HFFc6 (cell line): ENCODE results near the gene ELF1. TPM values are rescaled to one million over a fixed set of nuclear protein-coding genes. Genes with fewer than 3 reads are reported as not detected.

Source experiments
- DNase-seq: peaks from one replicate; pipeline ENCODE4 v3.0.0-alpha.2; 2018
- H3K27ac Mint-ChIP-seq: 2 replicates; pipeline ENCODE4 v1.8.0; 2020; ENCODE audit warnings: mild to moderate bottlenecking, mixed read lengths
- H3K27me3 Mint-ChIP-seq: 2 replicates; pipeline ENCODE4 v1.8.0; 2021; ENCODE audit warnings: mild to moderate bottlenecking, moderate library complexity, mixed read lengths; ENCODE audit not compliant: insufficient read depth
- H3K36me3 Mint-ChIP-seq: 2 replicates; pipeline ENCODE4 v1.8.0; 2021; ENCODE audit warnings: low read depth, mixed read lengths
- H3K4me1 Mint-ChIP-seq: 2 replicates; pipeline ENCODE4 v1.8.0; 2020; ENCODE audit warnings: low read depth, mixed read lengths
- H3K4me3 Mint-ChIP-seq: 2 replicates; pipeline ENCODE4 v1.8.0; 2020; ENCODE audit warnings: mild to moderate bottlenecking, moderate library complexity, mixed read lengths
- H3K9me3 Mint-ChIP-seq: 2 replicates; pipeline ENCODE4 v1.8.0; 2020; ENCODE audit warnings: mild to moderate bottlenecking, mixed read lengths
- CTCF ChIP-seq: fragments of 200-600 bp; sonication (generic); IDR thresholded peaks from 2 replicates; pipeline ENCODE4 v1.5.0; 2021; ENCODE audit warnings: antibody characterized with exemption, mild to moderate bottlenecking
- total RNA-seq, 6 experiments: library from RNA; stranded (reverse); fragmentation: NEBNext Ultra II Directional; extraction: Animal tissue kit (Norgen Biotek cat#: 25700); gene quantifications; 2 replicates in 1 of 6; 3 replicates in 5 of 6; pipeline ENCODE4 v1.2.3, GENCODE V29; 2021

Gene ELF1
- total RNA-seq, 6 experiments from 2014 or later: 25.5 to 37.7 (median 33.4) TPM

DNA sequence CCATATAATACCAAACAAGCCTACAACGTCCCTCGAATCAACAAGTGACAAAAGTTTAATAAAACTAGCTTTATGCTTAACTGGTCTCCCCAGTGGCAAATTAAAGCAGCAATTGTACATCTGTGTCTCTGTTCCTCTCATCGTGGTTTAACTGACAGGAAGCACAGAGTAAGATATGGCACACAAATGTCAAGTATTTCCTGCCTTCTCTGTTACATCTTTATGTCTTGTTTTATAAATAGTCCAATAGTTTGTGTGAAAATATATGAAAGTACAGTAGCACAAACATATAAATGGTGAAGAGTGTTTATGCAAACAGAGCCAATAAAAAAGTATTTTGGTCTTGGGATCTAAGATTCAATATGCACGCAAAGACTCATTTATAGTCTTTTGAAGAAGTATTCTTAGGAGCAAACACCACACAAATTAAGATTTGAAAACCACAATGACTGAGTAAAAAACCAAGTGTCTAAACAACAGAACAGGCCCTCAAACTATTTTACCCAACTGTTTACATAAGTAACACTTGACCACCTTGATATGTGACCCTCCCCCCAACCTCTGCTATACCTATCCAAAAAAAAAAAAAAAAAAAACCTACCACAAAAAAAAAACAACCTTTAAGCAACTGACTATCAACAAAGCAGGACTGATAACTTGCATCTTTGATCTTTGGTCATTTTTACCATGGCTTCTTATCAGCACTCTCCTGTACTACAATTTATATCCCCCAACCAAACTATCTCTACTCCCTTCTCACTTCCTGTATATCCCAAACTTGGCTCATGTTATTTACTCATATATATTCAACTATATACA, 14.0 kb downstream of the ELF1 start:
- Mint-ChIP-seq H3K4me3 (peak overlapping the region; percentile 2; the same call in 1 of the 2 replicates), H3K36me3 (no peaks in the 10 kb centered on the region), H3K4me1 (peaks cover 46% of the 10 kb centered on the region), H3K9me3 (no peaks in the 10 kb centered on the region), H3K27me3 (no peaks in the 10 kb centered on the region), H3K27ac (peak overlapping the region; percentile 27)
- DNase-seq: no peak
- TF ChIP-seq CTCF: no peak

- H3K27ac Mint-ChIP-seq: no peak overlapping the region
- H3K36me3 Mint-ChIP-seq: peaks cover 5% of the 10 kb centered on the region; the same call in 1 of the 2 replicates
- TF ChIP-seq CTCF: no peak
- no peaks in the 10 kb centered on the region for H3K9me3 Mint-ChIP-seq
- peaks cover 34% of the 10 kb centered on the region for H3K4me1 Mint-ChIP-seq
- no peak overlapping the region for H3K4me3 Mint-ChIP-seq
- no peak for DNase-seq
- H3K27me3 Mint-ChIP-seq: no peaks in the 10 kb centered on the region
Measured at GRCh38 chr13:41002606-41003005, 16.5 kb downstream of the ELF1 start.

DNA sequence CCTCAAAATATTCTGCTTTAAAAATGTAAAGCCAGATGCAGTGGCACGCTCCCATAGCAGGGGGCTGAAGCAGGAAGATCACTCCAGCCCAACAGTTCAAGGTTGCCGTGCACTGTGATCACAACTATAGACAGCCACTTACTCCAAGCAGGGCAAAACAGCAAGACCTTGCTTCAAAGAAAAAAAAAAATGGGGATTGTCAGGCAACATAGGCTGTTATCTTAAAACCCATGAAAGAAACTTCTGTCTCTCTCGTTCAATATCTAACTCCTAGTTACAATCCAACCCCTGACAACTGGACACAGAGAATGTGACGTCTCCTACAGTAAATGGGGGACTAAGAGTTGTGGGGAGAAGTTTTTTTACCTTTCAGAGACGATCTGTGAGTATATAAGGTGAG, 17.4 kb downstream of the ELF1 start:
- H3K36me3 Mint-ChIP-seq: peaks cover 5% of the 10 kb centered on the region

DNA sequence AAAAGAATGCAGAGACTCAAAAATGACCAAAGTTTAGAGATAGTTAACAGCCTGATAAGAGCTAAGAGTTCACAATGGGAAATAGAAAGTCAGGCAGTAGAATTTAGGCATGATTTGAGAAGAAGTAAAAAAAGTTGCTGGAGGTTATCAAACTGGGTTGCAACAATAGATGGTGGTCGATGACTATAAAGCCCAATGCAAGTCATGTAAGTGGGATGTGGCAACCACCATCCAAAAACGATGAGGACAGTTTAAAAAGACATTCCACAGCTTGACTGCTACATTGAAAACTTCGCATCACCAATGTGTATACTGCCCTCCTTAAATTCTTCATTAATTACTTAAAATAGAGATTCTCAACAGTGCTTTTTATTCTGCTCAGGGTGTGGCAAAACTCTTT, 19.7 kb downstream of the ELF1 start:
- Mint-ChIP-seq H3K4me1 (peaks cover 8% of the 10 kb centered on the region; the same call in 1 of the 2 replicates), H3K36me3 (peaks cover 5% of the 10 kb centered on the region), H3K27me3 (no peaks in the 10 kb centered on the region; the same call in 1 of the 2 replicates), H3K9me3 (no peaks in the 10 kb centered on the region), H3K27ac (no peak overlapping the region), H3K4me3 (no peak overlapping the region)
- DNase-seq: no peak
- TF ChIP-seq CTCF: no peak

More for the DNA sequence above, 17.4 kb downstream of the ELF1 start:
- Mint-ChIP-seq H3K4me1 (peaks cover 26% of the 10 kb centered on the region), H3K9me3 (no peaks in the 10 kb centered on the region), H3K4me3 (no peak overlapping the region), H3K27ac (no peak overlapping the region), H3K27me3 (no peaks in the 10 kb centered on the region; the same call in 1 of the 2 replicates)
- TF ChIP-seq CTCF: no peak
- DNase-seq: no peak

- Mint-ChIP-seq H3K27me3 (no peaks in the 10 kb centered on the region; the same call in 1 of the 2 replicates), H3K4me3 (no peak overlapping the region), H3K27ac (no peak overlapping the region), H3K9me3 (no peaks in the 10 kb centered on the region), H3K36me3 (peaks cover 5% of the 10 kb centered on the region), H3K4me1 (peaks cover 5% of the 10 kb centered on the region; the same call in 1 of the 2 replicates)
- DNase-seq: no peak
- no peak for TF ChIP-seq CTCF
Measured at GRCh38 chr13:40996426-40997092, 22.6 kb downstream of the ELF1 start.
